ENCODE data around the gene KREMEN2.
A peak's percentile ranks its signal among the peaks of the same experiment; 100 is the strongest.
"Not testable (repeated sequence)": the region's sequence is repeated elsewhere in the genome, so short reads cannot be mapped to it uniquely, and the experiment has no call there.

KREMEN2 gene

DNA sequence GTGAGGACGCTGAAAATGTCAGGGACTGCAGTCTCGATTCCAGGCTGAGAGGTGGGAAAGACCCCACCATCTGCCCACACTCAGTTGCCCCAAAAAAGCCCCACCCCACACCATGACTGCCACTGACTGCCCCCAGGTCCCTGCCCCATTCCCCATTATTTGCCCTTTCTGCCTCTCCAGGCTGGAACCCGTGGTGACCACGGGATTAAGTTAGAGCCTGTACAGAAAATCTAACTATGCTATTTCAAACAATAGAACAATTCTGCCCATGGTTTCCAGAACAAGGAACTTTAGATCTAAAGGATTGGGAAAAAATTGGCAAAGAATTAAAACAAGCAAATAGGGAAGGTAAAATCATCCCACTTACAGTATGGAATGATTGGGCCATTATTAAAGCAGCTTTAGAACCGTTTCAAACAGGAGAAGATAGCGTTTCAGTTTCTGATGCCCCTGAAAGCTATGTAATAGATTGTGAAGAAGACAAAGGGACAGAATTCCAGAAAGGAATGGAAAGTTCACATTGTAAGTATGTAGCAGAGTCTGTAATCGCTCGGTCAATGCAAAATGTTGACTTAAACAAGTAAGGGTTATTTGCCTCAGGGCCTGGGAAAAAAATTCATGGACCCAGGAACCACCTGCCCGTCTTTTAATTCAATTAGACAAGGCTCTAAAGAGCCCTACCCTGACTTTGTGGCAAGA lies 38.0 kb upstream of the KREMEN2 start:
- TF ChIP-seq, protein P1, sequence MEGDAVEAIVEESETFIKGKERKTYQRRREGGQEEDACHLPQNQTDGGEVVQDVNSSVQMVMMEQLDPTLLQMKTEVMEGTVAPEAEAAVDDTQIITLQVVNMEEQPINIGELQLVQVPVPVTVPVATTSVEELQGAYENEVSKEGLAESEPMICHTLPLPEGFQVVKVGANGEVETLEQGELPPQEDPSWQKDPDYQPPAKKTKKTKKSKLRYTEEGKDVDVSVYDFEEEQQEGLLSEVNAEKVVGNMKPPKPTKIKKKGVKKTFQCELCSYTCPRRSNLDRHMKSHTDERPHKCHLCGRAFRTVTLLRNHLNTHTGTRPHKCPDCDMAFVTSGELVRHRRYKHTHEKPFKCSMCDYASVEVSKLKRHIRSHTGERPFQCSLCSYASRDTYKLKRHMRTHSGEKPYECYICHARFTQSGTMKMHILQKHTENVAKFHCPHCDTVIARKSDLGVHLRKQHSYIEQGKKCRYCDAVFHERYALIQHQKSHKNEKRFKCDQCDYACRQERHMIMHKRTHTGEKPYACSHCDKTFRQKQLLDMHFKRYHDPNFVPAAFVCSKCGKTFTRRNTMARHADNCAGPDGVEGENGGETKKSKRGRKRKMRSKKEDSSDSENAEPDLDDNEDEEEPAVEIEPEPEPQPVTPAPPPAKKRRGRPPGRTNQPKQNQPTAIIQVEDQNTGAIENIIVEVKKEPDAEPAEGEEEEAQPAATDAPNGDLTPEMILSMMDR (IDR thresholded peaks at IDR 0.05; ENCODE audit: low read depth, low read length, missing control alignments) = no peak
- no peak overlapping the region for H3K4me3 ChIP-seq (ENCODE audit: low read depth, low read length)
- in situ Hi-C loops (cut with HindIII; ENCODE audit: low sequenced_read_pairs) = no loop called here
- no peak for DNase-seq (ENCODE audit: low read depth)

DNA sequence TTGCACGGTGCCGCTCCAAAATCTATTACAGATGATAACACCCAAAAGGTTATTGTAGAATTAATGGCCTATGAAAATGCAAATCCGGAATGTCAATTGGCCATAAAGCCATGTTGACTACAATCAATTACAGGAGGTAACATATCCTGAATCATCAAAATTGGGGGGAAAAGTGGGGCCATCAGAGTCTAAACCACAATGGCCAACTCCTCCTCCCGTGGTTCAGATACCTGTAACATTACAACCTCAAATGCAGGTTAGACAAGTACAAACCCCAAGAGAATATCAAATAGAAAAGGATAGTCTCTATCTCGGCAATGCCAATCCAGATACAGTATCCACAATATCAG lies 37.5 kb upstream of the KREMEN2 start:
- H3K4me3 ChIP-seq (ENCODE audit: low read depth, low read length) = no peak overlapping the region
- in situ Hi-C loops (cut with HindIII; ENCODE audit: low sequenced_read_pairs) = no loop called here
- TF ChIP-seq, protein P1 (IDR thresholded peaks at IDR 0.05; ENCODE audit: low read depth, low read length, missing control alignments) = no peak
- DNase-seq (ENCODE audit: low read depth) = no peak

DNA sequence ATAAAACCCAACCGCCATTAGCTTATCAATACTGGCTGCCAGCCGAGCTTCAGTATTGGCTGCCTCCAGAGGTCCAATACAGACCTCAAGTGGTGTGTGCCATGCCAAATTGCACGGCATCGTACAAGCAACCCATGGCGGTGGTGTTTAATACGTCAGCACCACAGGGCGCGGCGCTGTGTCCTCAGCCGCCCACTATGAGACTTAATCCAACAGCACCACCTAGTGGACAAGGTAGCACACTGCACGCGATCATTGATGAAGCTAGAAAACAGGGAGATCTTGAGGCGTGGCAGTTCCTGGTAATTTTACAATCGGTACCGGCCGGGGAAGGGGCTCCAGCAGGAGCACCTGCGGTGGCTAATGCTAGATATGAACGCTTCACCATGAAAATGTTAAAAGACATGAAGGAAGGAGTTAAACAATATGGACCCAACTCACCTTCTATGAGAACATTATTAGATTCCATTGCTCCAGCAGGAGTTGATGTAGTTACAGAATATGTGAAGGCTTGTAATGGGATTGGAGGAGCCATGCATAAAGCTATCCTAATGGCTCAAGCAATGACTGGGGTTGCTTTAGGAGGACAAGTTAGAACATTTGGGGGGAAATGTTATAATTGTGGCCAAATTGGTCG lies 36.9 kb upstream of the KREMEN2 start:
- in situ Hi-C loops (cut with HindIII; ENCODE audit: low sequenced_read_pairs) = no loop called here
- H3K4me3 ChIP-seq (ENCODE audit: low read depth, low read length) = no peak overlapping the region
- DNase-seq (ENCODE audit: low read depth) = peak; percentile 70
- TF ChIP-seq, protein P1 (IDR thresholded peaks at IDR 0.05; ENCODE audit: low read depth, low read length, missing control alignments) = peak; percentile 90

DNA sequence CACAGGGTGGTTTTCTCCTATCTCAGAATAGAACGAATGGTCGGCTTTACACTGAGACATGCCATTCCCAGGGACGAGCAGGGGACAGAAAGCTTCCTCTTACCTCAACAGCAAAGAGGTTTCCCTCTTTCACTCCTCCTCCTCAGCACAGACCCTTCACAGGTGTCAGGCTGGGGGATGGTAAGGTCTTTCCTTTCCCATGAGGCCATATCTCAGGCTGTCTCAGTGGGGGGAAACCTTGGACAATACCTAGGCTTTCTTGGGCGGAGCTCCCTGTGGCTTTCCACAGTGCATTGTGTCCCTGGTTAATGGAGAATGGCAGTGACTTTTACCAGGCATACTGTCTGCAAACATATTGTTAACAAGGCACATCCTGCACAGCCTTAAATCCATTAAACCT lies 35.9 kb upstream of the KREMEN2 start:
- in situ Hi-C loops (cut with HindIII; ENCODE audit: low sequenced_read_pairs); DNase-seq (ENCODE audit: low read depth); H3K4me3 ChIP-seq (ENCODE audit: low read depth, low read length): not testable (repeated sequence)

DNA sequence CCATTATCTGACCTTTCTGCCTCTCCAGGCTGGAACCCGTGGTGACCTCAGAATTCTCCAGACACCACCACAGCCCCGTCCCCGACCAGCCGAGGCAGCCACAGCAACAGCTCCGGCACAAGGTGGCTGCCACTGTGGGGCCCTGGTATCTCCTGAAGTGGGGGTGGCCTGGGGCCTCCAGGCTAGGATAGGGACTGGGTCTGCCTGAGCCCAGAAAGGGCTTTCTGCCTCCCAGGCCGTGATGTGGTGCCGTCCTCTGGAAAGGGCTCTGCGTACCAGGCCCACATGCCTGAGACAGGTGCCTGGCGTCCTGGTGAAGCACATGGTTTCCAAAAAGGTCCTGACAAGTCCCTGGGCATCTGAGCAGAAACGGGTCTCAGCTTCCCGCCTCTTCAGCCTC lies 35.3 kb upstream of the KREMEN2 start:
- TF ChIP-seq, protein P1 (IDR thresholded peaks at IDR 0.05; ENCODE audit: low read depth, low read length, missing control alignments) = no peak
- H3K4me3 ChIP-seq (ENCODE audit: low read depth, low read length) = no peak overlapping the region
- in situ Hi-C loops (cut with HindIII; ENCODE audit: low sequenced_read_pairs) = no loop called here
- DNase-seq (ENCODE audit: low read depth) = no peak

DNA sequence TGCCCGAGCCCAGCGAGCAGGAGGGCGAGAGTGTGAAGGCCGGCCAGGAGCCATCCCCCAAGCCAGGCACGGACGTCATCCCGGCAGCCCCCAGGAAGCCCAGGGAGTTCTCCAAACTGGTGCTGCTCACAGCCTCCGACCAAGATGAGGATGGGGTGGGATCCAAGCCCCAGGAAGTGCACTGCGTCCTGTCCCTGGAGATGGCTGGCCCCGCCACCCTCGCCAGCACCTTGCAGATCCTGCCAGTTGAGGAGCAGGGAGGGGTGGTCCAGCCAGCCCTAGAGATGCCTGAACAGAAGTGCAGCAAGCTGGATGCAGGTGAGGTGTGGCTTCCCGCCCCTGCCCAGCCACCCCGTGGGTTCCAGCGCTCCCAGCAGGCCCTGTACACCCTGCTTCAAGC lies 34.4 kb upstream of the KREMEN2 start:
- TF ChIP-seq, protein P1 (IDR thresholded peaks at IDR 0.05; ENCODE audit: low read depth, low read length, missing control alignments) = no peak
- in situ Hi-C loops (cut with HindIII; ENCODE audit: low sequenced_read_pairs) = no loop called here
- no peak for DNase-seq (ENCODE audit: low read depth)
- no peak overlapping the region for H3K4me3 ChIP-seq (ENCODE audit: low read depth, low read length)

DNA sequence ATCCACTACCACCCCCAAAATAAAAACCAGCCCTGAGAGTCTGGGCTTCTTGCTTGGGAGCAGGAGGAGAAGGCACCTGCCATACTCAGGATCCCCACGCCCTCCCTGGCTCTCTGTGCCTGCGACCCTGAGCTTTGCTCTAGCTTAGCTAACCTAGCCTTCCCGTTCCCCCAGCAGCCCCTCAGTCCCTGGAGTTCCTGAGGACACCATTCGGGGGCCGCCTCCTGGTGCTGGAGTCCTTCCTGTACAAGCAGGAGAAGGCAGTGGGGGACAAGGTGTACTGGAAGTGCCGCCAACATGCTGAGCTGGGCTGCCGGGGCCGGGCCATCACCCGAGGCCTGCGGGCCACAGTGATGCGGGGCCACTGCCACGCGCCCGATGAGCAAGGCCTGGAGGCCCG lies 33.8 kb upstream of the KREMEN2 start:
- DNase-seq (ENCODE audit: low read depth) = no peak
- TF ChIP-seq, protein P1 (IDR thresholded peaks at IDR 0.05; ENCODE audit: low read depth, low read length, missing control alignments) = no peak
- no peak overlapping the region for H3K4me3 ChIP-seq (ENCODE audit: low read depth, low read length)
- in situ Hi-C loops (cut with HindIII; ENCODE audit: low sequenced_read_pairs) = no loop called here

DNA sequence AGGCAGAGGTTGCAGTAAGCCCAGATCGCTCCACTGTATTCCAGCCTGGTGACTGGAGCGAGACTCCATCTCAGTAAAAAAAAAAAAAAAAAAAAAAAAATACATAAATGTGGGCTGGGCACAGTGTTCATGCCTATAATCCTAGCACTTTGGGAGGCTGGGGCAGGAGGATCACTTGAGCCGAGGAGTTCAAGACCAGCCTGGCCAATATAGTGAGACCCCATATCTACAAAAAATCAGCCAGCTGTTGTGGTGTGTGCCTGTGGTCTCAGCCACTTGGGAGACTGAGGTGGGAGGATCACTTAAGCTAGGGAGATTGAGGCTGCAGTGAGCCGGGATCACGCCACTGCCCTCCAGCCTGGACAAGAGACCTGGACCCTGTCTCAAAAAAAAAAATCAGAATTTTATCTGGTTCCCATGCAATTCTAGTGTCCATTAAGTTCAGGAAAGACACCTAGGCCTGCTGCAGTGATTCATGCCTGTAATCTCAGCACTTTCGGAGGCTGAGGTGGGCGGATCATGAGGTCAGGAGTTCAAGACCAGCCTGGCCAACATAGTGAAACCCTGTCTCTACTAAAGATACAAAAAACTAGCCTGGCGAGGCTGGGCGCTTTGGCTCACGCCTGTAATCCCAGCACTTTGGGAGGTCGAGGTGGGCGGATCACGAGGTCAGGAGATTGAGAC lies 32.7 kb upstream of the KREMEN2 start:
- in situ Hi-C loops (cut with HindIII; ENCODE audit: low sequenced_read_pairs); H3K4me3 ChIP-seq (ENCODE audit: low read depth, low read length); DNase-seq (ENCODE audit: low read depth): not testable (repeated sequence)

All from astrocyte of the cerebellum (primary cell).